Epithelial cell of esophagus (primary cell): ENCODE results near the gene RPS14.
A peak's percentile ranks its signal among the peaks of the same experiment; 100 is the strongest.

ENCODE experiments used
- DNase-seq: peaks from one replicate; pipeline ENCODE4 v3.0.0; 2010; ENCODE audit warnings: low read depth
- H3K4me3 ChIP-seq: 2 replicates; pipeline ENCODE4 v1.5.1; 2011; ENCODE audit warnings: mild to moderate bottlenecking, low read length, control low read depth
- CTCF ChIP-seq: IDR thresholded peaks from 2 replicates; pipeline ENCODE4 v1.5.1; 2011; ENCODE audit warnings: low read depth, mild to moderate bottlenecking, low read length, control low read depth, inconsistent platforms; ENCODE audit not compliant: insufficient read depth; ENCODE audit errors: missing control alignments

RPS14 gene

DNA sequence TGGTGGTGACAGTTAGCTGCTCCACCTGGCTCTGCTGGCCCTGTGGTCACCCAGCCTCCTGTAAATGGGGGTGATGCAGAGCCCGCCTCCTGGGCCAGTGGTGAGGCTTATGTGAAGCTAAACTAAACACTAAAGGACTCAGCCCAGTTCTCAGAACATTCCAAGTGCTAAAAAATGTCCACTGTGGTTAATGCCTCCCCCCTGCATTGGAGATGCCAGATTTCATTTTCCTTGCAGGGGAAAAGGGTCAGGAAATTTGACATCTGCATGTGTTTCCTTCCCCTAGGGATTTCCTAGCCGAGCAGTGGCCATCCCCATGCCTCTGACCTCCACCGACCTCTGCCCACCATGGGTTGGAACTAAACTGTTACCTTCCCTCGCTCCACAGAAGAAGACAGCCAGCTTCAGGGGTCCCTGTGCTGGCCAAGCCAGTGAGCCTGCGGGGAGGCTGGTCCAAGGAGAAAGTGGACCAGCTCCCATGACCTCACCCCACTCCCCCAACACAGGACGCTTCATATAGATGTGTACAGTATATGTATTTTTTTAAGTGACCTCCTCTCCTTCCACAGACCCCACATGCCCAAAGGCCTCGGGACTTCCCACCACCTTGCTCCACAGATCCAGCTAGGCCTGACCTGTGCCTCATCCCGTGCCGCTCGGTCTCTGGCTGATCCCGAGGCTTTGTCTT lies 49.9 kb downstream of the RPS14 start:
- DNase-seq, result no peak
- TF ChIP-seq CTCF, result no peak
- no peak overlapping the region for H3K4me3 ChIP-seq

- no peak overlapping the region for H3K4me3 ChIP-seq
- DNase-seq, result peak; percentile 22
- peak; percentile 24 for TF ChIP-seq CTCF
Measured at GRCh38 chr5:150398722-150399523, 50.6 kb downstream of the RPS14 start.

DNA sequence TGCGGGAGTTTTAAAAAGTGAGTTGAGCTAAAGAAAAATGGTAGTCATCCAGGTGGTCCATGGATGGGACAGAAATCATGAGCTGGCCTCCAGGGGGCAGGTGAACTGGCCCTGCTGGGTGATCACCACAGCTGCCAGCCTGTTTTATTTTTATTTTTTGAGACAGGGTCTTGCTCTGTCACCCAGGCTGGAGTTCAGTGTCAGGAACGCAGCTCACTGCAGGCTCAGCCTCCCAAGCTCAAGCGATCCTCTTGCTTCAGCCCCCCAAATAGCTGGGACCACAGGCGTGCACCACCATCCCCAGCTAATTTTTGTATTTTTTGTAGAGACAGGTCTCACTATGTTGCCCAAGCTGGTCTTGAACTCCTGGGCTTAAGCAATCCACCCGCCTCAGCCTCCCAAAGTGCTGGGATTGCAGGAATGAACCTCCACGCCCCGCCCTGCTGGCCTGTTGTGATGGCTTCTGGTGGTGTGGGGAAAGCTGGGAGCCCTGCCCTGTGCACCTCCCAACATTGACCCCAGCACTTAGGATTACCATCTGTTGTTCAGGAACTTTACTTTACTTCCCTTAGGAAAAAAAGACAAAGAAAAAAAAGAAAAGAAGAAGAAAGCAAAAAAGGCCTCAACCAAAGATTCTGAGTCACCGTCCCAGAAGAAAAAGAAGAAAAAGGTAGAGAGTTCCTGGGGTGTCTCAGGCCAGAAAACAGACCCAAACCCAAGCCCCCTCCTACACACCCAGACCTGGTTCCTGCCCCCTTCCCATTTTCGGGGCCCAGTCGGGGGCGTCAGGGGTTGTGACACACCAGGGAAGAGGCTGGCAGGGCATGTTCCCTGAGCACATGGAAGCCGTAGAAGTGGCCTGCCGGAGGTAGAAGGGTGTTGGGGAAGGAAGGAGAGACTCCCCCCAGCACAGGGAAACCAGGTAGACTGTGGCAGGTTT lies 51.5 kb downstream of the RPS14 start:
- TF ChIP-seq CTCF, result no peak
- no peak for DNase-seq
- H3K4me3 ChIP-seq, result no peak overlapping the region

DNA sequence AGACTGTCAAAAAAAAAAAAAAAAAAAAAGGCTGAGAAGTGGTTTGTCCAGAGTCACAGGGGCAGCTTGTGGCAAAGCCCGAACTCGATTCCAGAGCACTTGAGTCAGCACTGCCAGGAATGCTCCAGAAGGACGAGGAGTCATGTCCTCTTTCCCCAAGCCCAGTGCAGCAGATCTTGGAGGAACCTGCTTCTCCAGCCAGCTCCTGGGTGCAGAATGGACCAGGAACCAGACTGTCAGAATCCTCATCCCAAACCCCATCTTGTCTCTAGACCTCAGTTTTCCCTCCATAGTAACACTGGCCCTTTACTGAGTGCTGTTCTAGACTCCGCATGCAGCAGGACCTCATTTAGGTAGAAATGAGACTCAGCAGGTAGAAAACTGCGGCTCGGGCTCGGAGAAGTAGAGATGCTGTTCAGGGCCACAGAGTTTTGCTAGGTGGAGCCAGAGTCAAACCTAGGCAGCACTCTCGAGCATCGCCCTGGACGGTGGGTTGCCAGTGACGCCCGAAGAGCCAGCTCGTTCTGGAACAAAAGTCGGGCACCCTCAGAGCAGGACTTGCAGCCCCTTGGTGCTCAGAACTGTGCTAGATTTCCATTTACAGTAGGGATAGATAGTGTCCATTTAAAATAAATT lies 52.3 kb downstream of the RPS14 start:
- DNase-seq, result peak; percentile 39
- TF ChIP-seq CTCF, result no peak
- no peak overlapping the region for H3K4me3 ChIP-seq

- no peak for TF ChIP-seq CTCF
- H3K4me3 ChIP-seq, result no peak overlapping the region
- no peak for DNase-seq
Measured at GRCh38 chr5:150396267-150396666, 53.3 kb downstream of the RPS14 start.

DNA sequence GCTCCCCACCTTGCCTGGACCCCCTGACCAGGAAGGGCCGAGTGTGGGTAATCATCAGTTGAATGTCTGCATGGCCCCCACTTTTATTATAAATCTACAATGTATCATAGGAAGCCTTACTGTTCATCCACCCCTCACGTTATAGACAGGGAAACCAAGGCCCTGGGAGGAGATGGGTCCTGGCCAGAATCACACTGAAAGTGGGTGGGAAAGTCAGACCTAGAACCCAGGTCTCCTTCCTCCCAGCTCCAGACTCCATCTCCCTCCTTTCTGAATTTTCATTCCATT lies 53.9 kb downstream of the RPS14 start:
- TF ChIP-seq CTCF, result no peak
- no peak for DNase-seq
- H3K4me3 ChIP-seq, result no peak overlapping the region
